ENCODE measurements around the gene GPD2. TPM values are rescaled to one million over a fixed set of nuclear protein-coding genes. Genes with fewer than 3 reads are reported as not detected.
A peak's percentile ranks its signal among the peaks of the same experiment; 100 is the strongest.

The GPD2 gene
- 10 to 100 TPM; 20.0 to 24.9 TPM for total RNA-seq

- Mint-ChIP-seq H3K9me3 (no peaks in the 10 kb centered on the region), H3K36me3 (ENCODE audit: insufficient read depth in 2 of 2) (peaks cover 4% of the 10 kb centered on the region in 2 donors), H3K27ac (peak within 1 kb of the TSS; percentile 97), H3K4me3 (peak within 1 kb of the TSS; percentile 97 to 98), H3K4me1 (ENCODE audit: low read depth) (peaks cover 29% of the 10 kb centered on the region), H3K27me3 (ENCODE audit: low read depth) (no peaks in the 10 kb centered on the region)
- peak; percentile 76 to 88 for ATAC-seq (replicated peaks in 1 of 2)
- DNase-seq = peak; percentile 73 to 76
These were observed at the start of gene GPD2 for GRCh38 chr2:156435718-156436496. Gene GPD2, plus strand, starts transcription at chr2:156436379. Its CDS starts 39,727 bp downstream, at chr2:156476106.

GRCh38 chr2:156394033-156394741 lies 42.0 kb upstream of the GPD2 start:
- Mint-ChIP-seq H3K9me3 (peaks cover 0 to 1% of the 10 kb centered on the region in 2 donors), H3K27ac (no peak overlapping the region), H3K4me1 (ENCODE audit: low read depth) (peaks cover 18% of the 10 kb centered on the region), H3K36me3 (ENCODE audit: insufficient read depth in 2 of 2) (no peaks in the 10 kb centered on the region), H3K27me3 (ENCODE audit: low read depth) (no peaks in the 10 kb centered on the region), H3K4me3 (no peak overlapping the region)
- ATAC-seq (replicated peaks in 1 of 2) = no peak
- DNase-seq = no peak

- H3K36me3 Mint-ChIP-seq (ENCODE audit: insufficient read depth in 2 of 2) = peaks cover 0 to 4% of the 10 kb centered on the region in 2 donors
- ATAC-seq (replicated peaks in 1 of 2) (no peak), DNase-seq (no peak)
- no peaks in the 10 kb centered on the region for H3K27me3 Mint-ChIP-seq (ENCODE audit: low read depth)
- H3K27ac Mint-ChIP-seq = no peak overlapping the region
- H3K4me3 Mint-ChIP-seq = no peak overlapping the region
- peaks cover 37% of the 10 kb centered on the region for H3K4me1 Mint-ChIP-seq (ENCODE audit: low read depth)
- H3K9me3 Mint-ChIP-seq = peaks cover 0 to 1% of the 10 kb centered on the region in 2 donors
These were observed 40.1 kb upstream of the GPD2 start for GRCh38 chr2:156396126-156396525.

GRCh38 chr2:156397229-156397628 lies 39.0 kb upstream of the GPD2 start:
- peaks cover 0 to 4% of the 10 kb centered on the region in 2 donors for H3K36me3 Mint-ChIP-seq (ENCODE audit: insufficient read depth in 2 of 2)
- no peaks in the 10 kb centered on the region for H3K27me3 Mint-ChIP-seq (ENCODE audit: low read depth)
- H3K27ac Mint-ChIP-seq = no peak overlapping the region
- H3K9me3 Mint-ChIP-seq = peaks cover 0 to 1% of the 10 kb centered on the region in 2 donors
- no peak for ATAC-seq (replicated peaks in 1 of 2)
- no peak overlapping the region for H3K4me3 Mint-ChIP-seq
- H3K4me1 Mint-ChIP-seq (ENCODE audit: low read depth) = peaks cover 37% of the 10 kb centered on the region
- DNase-seq = no peak

- no peak for ATAC-seq (replicated peaks in 1 of 2)
- no peak for DNase-seq
- H3K36me3 Mint-ChIP-seq (ENCODE audit: insufficient read depth in 2 of 2) = peaks cover 0 to 4% of the 10 kb centered on the region in 2 donors
- H3K4me3 Mint-ChIP-seq = no peak overlapping the region
- H3K4me1 Mint-ChIP-seq (ENCODE audit: low read depth) = peaks cover 37% of the 10 kb centered on the region
- H3K27me3 Mint-ChIP-seq (ENCODE audit: low read depth) = no peaks in the 10 kb centered on the region
- no peak overlapping the region for H3K27ac Mint-ChIP-seq
- peaks cover 0 to 1% of the 10 kb centered on the region in 2 donors for H3K9me3 Mint-ChIP-seq
These were observed 38.0 kb upstream of the GPD2 start for GRCh38 chr2:156398176-156398575.

- H3K9me3 Mint-ChIP-seq = peaks cover 0 to 1% of the 10 kb centered on the region in 2 donors
- H3K27ac Mint-ChIP-seq = peak overlapping the region; percentile 100
- DNase-seq = no peak
- no peaks in the 10 kb centered on the region for H3K27me3 Mint-ChIP-seq (ENCODE audit: low read depth)
- H3K4me1 Mint-ChIP-seq (ENCODE audit: low read depth) = peaks cover 37% of the 10 kb centered on the region
- H3K4me3 Mint-ChIP-seq = peak overlapping the region; percentile 90 to 99
- peaks cover 0 to 4% of the 10 kb centered on the region in 2 donors for H3K36me3 Mint-ChIP-seq (ENCODE audit: insufficient read depth in 2 of 2)
- ATAC-seq (replicated peaks in 1 of 2) = no peak
These were observed 36.8 kb upstream of the GPD2 start for GRCh38 chr2:156399224-156399949.

- Mint-ChIP-seq H3K27me3 (ENCODE audit: low read depth) (no peaks in the 10 kb centered on the region), H3K9me3 (peaks cover 0 to 1% of the 10 kb centered on the region in 2 donors), H3K36me3 (ENCODE audit: insufficient read depth in 2 of 2) (peaks cover 0 to 4% of the 10 kb centered on the region in 2 donors), H3K4me1 (ENCODE audit: low read depth) (peaks cover 37% of the 10 kb centered on the region), H3K27ac (peak overlapping the region; percentile 100), H3K4me3 (peak overlapping the region; percentile 90 to 99)
- DNase-seq (peak; percentile 42 to 51), ATAC-seq (replicated peaks in 1 of 2) (peak; percentile 76 to 77)
These were observed 36.1 kb upstream of the GPD2 start for GRCh38 chr2:156399950-156400705.

GRCh38 chr2:156400706-156401678 lies 35.2 kb upstream of the GPD2 start:
- peaks cover 0 to 4% of the 10 kb centered on the region in 2 donors for H3K36me3 Mint-ChIP-seq (ENCODE audit: insufficient read depth in 2 of 2)
- DNase-seq (peak; percentile 76 to 82), ATAC-seq (replicated peaks in 1 of 2) (peak; percentile 75)
- peak overlapping the region; percentile 90 to 99 for H3K4me3 Mint-ChIP-seq
- peak overlapping the region; percentile 100 for H3K27ac Mint-ChIP-seq
- peaks cover 0 to 1% of the 10 kb centered on the region in 2 donors for H3K9me3 Mint-ChIP-seq
- H3K4me1 Mint-ChIP-seq (ENCODE audit: low read depth) = peaks cover 37% of the 10 kb centered on the region
- no peaks in the 10 kb centered on the region for H3K27me3 Mint-ChIP-seq (ENCODE audit: low read depth)

GRCh38 chr2:156401861-156402260 lies 34.3 kb upstream of the GPD2 start:
- Mint-ChIP-seq H3K4me1 (ENCODE audit: low read depth) (peaks cover 33% of the 10 kb centered on the region), H3K36me3 (ENCODE audit: insufficient read depth in 2 of 2) (peaks cover 0 to 4% of the 10 kb centered on the region in 2 donors), H3K4me3 (no peak overlapping the region), H3K27ac (no peak overlapping the region), H3K27me3 (ENCODE audit: low read depth) (no peaks in the 10 kb centered on the region), H3K9me3 (peaks cover 0 to 1% of the 10 kb centered on the region in 2 donors)
- ATAC-seq (replicated peaks in 1 of 2) (no peak), DNase-seq (no peak)

- ATAC-seq (replicated peaks in 1 of 2) (no peak), DNase-seq (no peak)
- H3K36me3 Mint-ChIP-seq (ENCODE audit: insufficient read depth in 2 of 2) = peaks cover 0 to 1% of the 10 kb centered on the region in 2 donors
- no peak overlapping the region for H3K27ac Mint-ChIP-seq
- peaks cover 5% of the 10 kb centered on the region for H3K4me1 Mint-ChIP-seq (ENCODE audit: low read depth)
- peaks cover 7% of the 10 kb centered on the region for H3K27me3 Mint-ChIP-seq (ENCODE audit: low read depth)
- H3K4me3 Mint-ChIP-seq = no peak overlapping the region
- H3K9me3 Mint-ChIP-seq = no peaks in the 10 kb centered on the region
These were observed 30.6 kb upstream of the GPD2 start for GRCh38 chr2:156405586-156405985.

GRCh38 chr2:156411835-156412234 lies 24.3 kb upstream of the GPD2 start:
- Mint-ChIP-seq H3K4me3 (no peak overlapping the region), H3K36me3 (ENCODE audit: insufficient read depth in 2 of 2) (no peaks in the 10 kb centered on the region), H3K4me1 (ENCODE audit: low read depth) (peaks cover 8% of the 10 kb centered on the region), H3K27me3 (ENCODE audit: low read depth) (peaks cover 7% of the 10 kb centered on the region), H3K27ac (no peak overlapping the region), H3K9me3 (no peaks in the 10 kb centered on the region)
- DNase-seq (no peak), ATAC-seq (replicated peaks in 1 of 2) (no peak)
